ENCODE data around the gene PLPP1. TPM values are rescaled to one million over a fixed set of nuclear protein-coding genes. Genes with fewer than 3 reads are reported as not detected.

PLPP1 gene
- total and polyA plus RNA-seq, 2 of the 8 experiments (the other 6 are each of a cell fraction or from before 2014, with no cell fraction given): 43.7 to 91.3 TPM

GRCh38 chr5:55480781-55481180 lies 54.0 kb downstream of the PLPP1 start:
- Histone ChIP-seq H2BK120ac (replicated peaks; ENCODE audit: low read depth, low read length) (no peak overlapping the region), H4K5ac (ENCODE audit: insufficient read length, low read depth, low read length) (no peak overlapping the region), H3K9ac (replicated peaks in 1 of 4; ENCODE audit: extremely low read depth in 1 of 4, low read depth in 3 of 4, low read length in 3 of 4) (no peak overlapping the region), H2AFZ (ENCODE audit: low read length) (no peak overlapping the region), H3K18ac (ENCODE audit: extremely low read depth, low read length) (no peak overlapping the region), H3K4ac (replicated peaks; ENCODE audit: insufficient read length, low read depth, low read length) (no peak overlapping the region), H3K56ac (replicated peaks; ENCODE audit: insufficient read length, low read depth, low read length) (no peak overlapping the region), H2BK20ac (ENCODE audit: low read length) (no peak overlapping the region), H3K27me3 (replicated peaks in 1 of 4; ENCODE audit: control insufficient read depth in 3 of 4, extremely low read depth in 1 of 4, insufficient read depth in 3 of 4, low read length in 3 of 4) (no peaks in the 10 kb centered on the region), H3K4me2 (ENCODE audit: insufficient read depth in 1 of 2, low read depth in 2 of 2, low read length in 2 of 2) (no peak overlapping the region), H4K8ac (ENCODE audit: extremely low read depth, insufficient read depth, low read length) (no peak overlapping the region), H3K23me2 (ENCODE audit: low read depth, low read length) (no peaks in the 10 kb centered on the region), H2BK15ac (ENCODE audit: low read length) (no peak overlapping the region), H4K20me1 (replicated peaks in 1 of 2; ENCODE audit: control insufficient read depth in 1 of 2, insufficient read depth in 2 of 2, low read length in 2 of 2) (peaks cover 0 to 2% of the 10 kb centered on the region in 2 experiments), H3K36me3 (ENCODE audit: control insufficient read depth in 2 of 4, insufficient read depth in 4 of 4, low read length in 3 of 4) (no peaks in the 10 kb centered on the region), H3K27ac (ENCODE audit: low read depth, low read length) (no peak overlapping the region), H2AK5ac (ENCODE audit: low read depth, low read length) (no peak overlapping the region), H3K79me1 (ENCODE audit: low read depth, low read length) (peaks cover 3% of the 10 kb centered on the region; the same call in 1 of the 2 replicates), H4K91ac (replicated peaks; ENCODE audit: insufficient read length, low read length) (no peak overlapping the region), H3K4me1 (replicated peaks in 1 of 4; ENCODE audit: control insufficient read depth in 3 of 4, insufficient read depth in 4 of 4, low read length in 3 of 4) (peaks cover 3 to 20% (median 11%) of the 10 kb centered on the region in 4 experiments; a peak in 6 of 7 replicates), H3K14ac (ENCODE audit: insufficient read length) (no peak overlapping the region), H3K4me3 (ENCODE audit: extremely low read depth in 1 of 4, insufficient read depth in 2 of 4, low read depth in 3 of 4, low read length in 4 of 4) (no peak overlapping the region), H3K79me2 (ENCODE audit: control insufficient read depth in 1 of 2, insufficient read depth in 2 of 2, low read length in 2 of 2) (peaks cover 0 to 74% of the 10 kb centered on the region in 2 experiments; a peak in 3 of 4 replicates), H3K9me3 (ENCODE audit: insufficient read depth in 2 of 2, low read depth in 1 of 2, low read length in 1 of 2) (no peaks in the 10 kb centered on the region), H3K23ac (ENCODE audit: insufficient read length) (no peak overlapping the region), H2BK12ac (ENCODE audit: low read depth, low read length) (no peak overlapping the region), H2BK5ac (ENCODE audit: low read depth, low read length) (no peak overlapping the region)
- TF ChIP-seq CEBPB (IDR thresholded peaks at IDR 0.05; ENCODE audit: low read depth, low read length) (no peak), TEAD4 (IDR thresholded peaks at IDR 0.05; ENCODE audit: low read depth, low read length) (no peak), KDM1A (IDR thresholded peaks at IDR 0.05; ENCODE audit: borderline replicate concordance, low read length) (no peak), TAF1 (IDR thresholded peaks at IDR 0.05; ENCODE audit: low read depth, low read length) (no peak), RAD21 (IDR thresholded peaks at IDR 0.05 in 1 of 2, conservative IDR thresholded peaks at IDR 0.05 in 1 of 2; ENCODE audit: low read depth in 2 of 2, low read length in 2 of 2) (no peak), JUN (IDR thresholded peaks at IDR 0.05; ENCODE audit: low read depth, low read length) (no peak), TCF12 (IDR thresholded peaks at IDR 0.05; ENCODE audit: low read depth, low read length) (no peak), SIX5 (IDR thresholded peaks at IDR 0.05; ENCODE audit: low read depth, low read length) (no peak), TBP (IDR thresholded peaks at IDR 0.05; ENCODE audit: low read depth, low read length) (no peak)
- 100% methylated on average over 3 of the region's 3 CpGs; no CpG with 5 or more reads in 1 of the 2 experiments for WGBS, 2 experiments (ENCODE audit: extremely low coverage in 1 of 2, insufficient coverage in 1 of 2, insufficient read length in 1 of 2, insufficient replicate concordance in 2 of 2, low coverage in 1 of 2, low lambda C conversion rate in 2 of 2, missing lambda C conversion rate in 1 of 2)
- DNase-seq (ENCODE audit: low read depth in 1 of 2, low spot score in 2 of 2): no peak
- FAIRE-seq: no peak
- CTCF ChIA-PET (ENCODE audit: partially characterized antibody): no interaction called here
- POLR2A ChIA-PET (ENCODE audit: partially characterized antibody): no interaction called here

All from H1 (cell line).